K562 (cell line): ENCODE data around the gene ARHGEF3. TPM values are rescaled to one million over a fixed set of nuclear protein-coding genes. Genes with fewer than 3 reads are reported as not detected.

Experiments used
- ATAC-seq: fragments of 200-7000 bp; cut with Tn5 transposase; 3 replicates; pipeline ENCODE4 v1.9.1; 2020; ENCODE audit warnings: moderate library complexity
- BruUV-seq: library from RNA; stranded (reverse); fragments of 400-500 nt; replicated peaks from 2 replicates; lab custom pipeline; 2021; lab: Mats Ljungman, UMichigan
- CTCF ChIA-PET: fragments of 300-600 bp; formaldehyde crosslinking; extraction: SDS; loops from one replicate; lab custom pipeline; 2021; ENCODE audit warnings: low intra/inter-chr PET ratio; lab: Yijun Ruan, JAX
- POLR2A ChIA-PET: fragments of 300-600, 350-650 bp; sonication (Branson Sonifier 250); formaldehyde crosslinking; extraction: SDS; loops from one replicate; lab custom pipeline; 2021; ENCODE audit warnings: antibody characterized with exemption, inconsistent platforms; lab: Yijun Ruan, JAX
- DNase-seq, 4 experiments: peaks; one replicate each; pipeline versions ENCODE4 v3.0.0 to v3.0.0-alpha.2; 2011 to 2018; ENCODE audit warnings: low spot score in 3 of 4, mixed read lengths in 3 of 4; ENCODE audit errors: extremely low read depth in 1 of 4
- FAIRE-seq: peaks from 2 replicates; lab custom pipeline; 2011; peaks lifted over from hg19 to GRCh38; lab: Jason Lieb, UNC
- H2AFZ ChIP-seq: 2 replicates; pipeline ENCODE4 v1.6.0; 2011; ENCODE audit warnings: low read depth, low read length, control low read depth, inconsistent platforms
- H3K27ac ChIP-seq: fragments of 200-600 bp; 3 replicates; pipeline ENCODE4 v1.8.0; 2011; ENCODE audit warnings: low read depth, mild to moderate bottlenecking, control low read depth, inconsistent platforms, low read length, moderate library complexity, mixed read lengths; ENCODE audit errors: extremely low read depth
- H3K27me3 ChIP-seq, 2 experiments: fragments of 300-600 bp in 1 of 2; 2 replicates in 1 of 2; 3 replicates in 1 of 2; pipeline versions ENCODE4 v1.6.0 to v1.8.0; 2011; ENCODE audit warnings: inconsistent platforms in 2 of 2, low read length in 2 of 2, mild to moderate bottlenecking in 1 of 2, mixed read lengths in 1 of 2, moderate library complexity in 1 of 2; ENCODE audit not compliant: control insufficient read depth in 2 of 2, insufficient read depth in 2 of 2
- H3K36me3 ChIP-seq: fragments of 300-600 bp; 3 replicates; pipeline ENCODE4 v1.8.0; 2011; ENCODE audit warnings: mild to moderate bottlenecking, low read length, inconsistent platforms; ENCODE audit not compliant: control insufficient read depth, insufficient read depth
- H3K4me1 ChIP-seq, 2 experiments: fragments of 200-600 bp in 1 of 2; replicated peaks in 1 of 2; 2 replicates in 1 of 2; 3 replicates in 1 of 2; pipeline versions ENCODE4 v1.5.1 to v1.8.0; 2011; ENCODE audit warnings: inconsistent platforms in 2 of 2, low read length in 2 of 2, mild to moderate bottlenecking in 1 of 2, mixed read lengths in 1 of 2, moderate library complexity in 1 of 2; ENCODE audit not compliant: control insufficient read depth in 2 of 2, insufficient read depth in 2 of 2
- H3K4me2 ChIP-seq: 2 replicates; pipeline ENCODE4 v1.6.1; 2011; ENCODE audit warnings: low read length, control low read depth, inconsistent platforms, mixed read lengths; ENCODE audit not compliant: insufficient read depth
- H3K4me3 ChIP-seq: fragments of 200-600 bp; sonication (generic), shearing (Covaris generic); 2 replicates; pipeline ENCODE4 v1.5.1; 2016; ENCODE audit warnings: control low read depth, inconsistent platforms
- H3K79me2 ChIP-seq: fragments of 200-600 bp; 3 replicates; pipeline ENCODE4 v1.8.0; 2011; ENCODE audit warnings: low read length, inconsistent platforms; ENCODE audit not compliant: control insufficient read depth, insufficient read depth
- H3K9ac ChIP-seq, 2 experiments: 2 replicates each; pipeline versions ENCODE4 v1.6.0 to v1.6.1; 2011; ENCODE audit warnings: low read depth in 2 of 2, low read length in 2 of 2, control low read depth in 1 of 2, inconsistent platforms in 1 of 2, mild to moderate bottlenecking in 1 of 2, mixed read lengths in 1 of 2; ENCODE audit not compliant: insufficient read depth in 1 of 2
- H3K9me1 ChIP-seq: one replicate; pipeline ENCODE4 v1.6.0; 2011; ENCODE audit warnings: inconsistent platforms, mild to moderate bottlenecking, low read length, moderate library complexity; ENCODE audit not compliant: control insufficient read depth, insufficient read depth
- H3K9me3 ChIP-seq: replicated peaks from 2 replicates; pipeline ENCODE4 v1.5.1; 2011; ENCODE audit warnings: low read depth, low read length, inconsistent platforms; ENCODE audit not compliant: control insufficient read depth, insufficient read depth
- H4K20me1 ChIP-seq: replicated peaks from 2 replicates; pipeline ENCODE4 v1.6.1; 2011; ENCODE audit warnings: low read length, inconsistent platforms, mixed read lengths; ENCODE audit not compliant: control insufficient read depth, insufficient read depth
- CBFA2T2 ChIP-seq: fragments of 450-650 bp; conservative IDR thresholded peaks from 2 replicates; pipeline ENCODE4 v1.6.1; 2017; ENCODE audit warnings: mild to moderate bottlenecking
- DACH1 ChIP-seq: fragments of 450-650 bp; IDR thresholded peaks from 2 replicates; pipeline ENCODE4 v1.6.1; 2018; ENCODE audit not compliant: partially characterized antibody
- EWSR1 ChIP-seq: fragments of 450-650 bp; IDR thresholded peaks from 2 replicates; pipeline ENCODE4 v1.6.1; 2018; ENCODE audit warnings: borderline replicate concordance, mild to moderate bottlenecking, low read depth, moderate library complexity; ENCODE audit not compliant: partially characterized antibody
- FOXM1 ChIP-seq, 2 experiments: fragments of 450-650 bp in 1 of 2; sonication (generic) in 1 of 2; formaldehyde crosslinking in 1 of 2; IDR thresholded peaks; 2 replicates each; pipeline versions ENCODE4 v1.6.1 to v1.9.0; 2017 to 2022; ENCODE audit warnings: low read depth in 2 of 2, mild to moderate bottlenecking in 2 of 2, missing genetic modification reagents in 1 of 2, moderate library complexity in 1 of 2
- GMEB1 ChIP-seq: fragments of 250-450 bp; sonication (Bioruptor Pico); IDR thresholded peaks from 2 replicates; pipeline ENCODE4 v1.4.0; 2020; ENCODE audit warnings: mild to moderate bottlenecking
- MYC ChIP-seq, 2 experiments: fragments of 250-450 bp in 1 of 2; sonication (Bioruptor Pico) in 1 of 2; IDR thresholded peaks; 2 replicates each; pipeline versions ENCODE4 v1.5.1 to v1.6.1; 2012 to 2021; ENCODE audit warnings: low read depth in 2 of 2, borderline replicate concordance in 1 of 2, improper control_type of control experiment in 1 of 2, low read length in 1 of 2, mild to moderate bottlenecking in 1 of 2, moderate library complexity in 1 of 2
- PBX2 ChIP-seq, 2 experiments: IDR thresholded peaks in 1 of 2; conservative IDR thresholded peaks in 1 of 2; 2 replicates each; pipeline ENCODE4 v1.6.1; 2016; ENCODE audit warnings: low read depth in 2 of 2, mild to moderate bottlenecking in 1 of 2, missing compliant biosample characterization in 1 of 2, missing genetic modification characterization in 1 of 2, moderate library complexity in 1 of 2
- PHF21A ChIP-seq: fragments of 450-650 bp; IDR thresholded peaks from 2 replicates; pipeline ENCODE4 v1.6.1; 2017; ENCODE audit warnings: low read depth, borderline replicate concordance
- POLR2B ChIP-seq: fragments of 450-650 bp; IDR thresholded peaks from 2 replicates; pipeline ENCODE4 v1.6.1; 2018; ENCODE audit warnings: low read depth; ENCODE audit not compliant: partially characterized antibody
- RFX1 ChIP-seq: fragments of 450-650 bp; IDR thresholded peaks from 2 replicates; pipeline ENCODE4 v1.6.1; 2016; ENCODE audit warnings: mild to moderate bottlenecking, moderate library complexity
- THAP7 ChIP-seq: fragments of 250-450 bp; sonication (Bioruptor Pico); IDR thresholded peaks from 2 replicates; pipeline ENCODE4 v1.5.0; 2021
- YY1 ChIP-seq, 3 experiments: IDR thresholded peaks; 2 replicates each; pipeline ENCODE4 v1.6.1; 2011; ENCODE audit warnings: low read length in 2 of 3, mild to moderate bottlenecking in 2 of 3, moderate library complexity in 2 of 3, borderline replicate concordance in 1 of 3, control low read depth in 1 of 3, low read depth in 1 of 3; ENCODE audit not compliant: insufficient read depth in 3 of 3, insufficient replicate concordance in 2 of 3, control insufficient read depth in 1 of 3, insufficient read length in 1 of 3; ENCODE audit errors: extremely low read depth in 1 of 3
- ZNF431 ChIP-seq: sonication (generic); formaldehyde crosslinking; IDR thresholded peaks from 2 replicates; pipeline ENCODE4 v1.8.0; 2022; ENCODE audit warnings: mild to moderate bottlenecking, missing genetic modification reagents
- ZNF436 ChIP-seq: fragments of 250-450, 450-650 bp; sonication (Bioruptor Pico); formaldehyde crosslinking; IDR thresholded peaks from 2 replicates; pipeline ENCODE4 v1.7.0; 2020; ENCODE audit warnings: mild to moderate bottlenecking
- WGBS: fragments of 100-300 bp; shearing (Covaris generic); methylation state at CpG from one replicate; pipeline ENCODE4 v1.1.6; 2016; ENCODE audit warnings: low coverage, mixed read lengths; ENCODE audit not compliant: insufficient coverage; ENCODE audit errors: missing lambda C conversion rate; 5-methylcytosine and 5-hydroxymethylcytosine counted together
- in situ Hi-C: fragments of 300-500 bp; cut with MboI; formaldehyde crosslinking; loops from 4 replicates; pipeline ENCODE4 v1.15.0; 2018; ENCODE audit warnings: inconsistent platforms, mixed read lengths
- intact Hi-C: fragments of 100-400 bp; cut with micrococcal nuclease; formaldehyde crosslinking; loops from 2 replicates; pipeline ENCODE4 v1.14.2; 2022
- polyA plus RNA-seq, 8 experiments: library from polyadenylated mRNA; depleted of rRNA in 4 of 8; stranded (reverse) in 5 of 8; unstranded in 3 of 8; fragments of >200 nt; fragmentation: Nextera tagmentation in 2 of 8; fragmentation: Illumina TruSeq in 1 of 8; extraction: Ambion mirVana in 2 of 8; extraction: Trizol in 1 of 8; gene quantifications; 2 replicates each; pipeline versions ENCODE4 v1.2.1 to v1.2.3, GENCODE V29; 2011 to 2014; ENCODE audit warnings: inconsistent platforms in 1 of 8, missing spikeins in 1 of 8
- total RNA-seq, 7 experiments: library from RNA; depleted of rRNA in 6 of 7; stranded (reverse); fragments of >200 nt in 6 of 7; fragmentation: Illumina TruSeq in 2 of 7; extraction: Trizol in 2 of 7; gene quantifications; 2 replicates each; pipeline versions ENCODE4 v1.2.1 to v1.2.3, GENCODE V29; 2011 to 2021; ENCODE audit warnings: low replicate concordance in 1 of 7

The ARHGEF3 gene
- total and polyA plus RNA-seq, 9 of the 15 experiments (the other 6 are each of a cell fraction or from before 2014, with no cell fraction given) = 0.77 to 2.7 (median 1.4) TPM

- in situ Hi-C loops (no loop called here), intact Hi-C loops (loop anchor here (1.0 kb wide), 1 partner anchor 100 kb away; no protein-coding TSS in a partner anchor)
- ChIA-PET POLR2A (no interaction called here), CTCF (interaction anchor here (1.9 kb wide), 1 partner anchor 100 kb away, joined by 5 read pairs; no protein-coding TSS in a partner anchor)
- no peak overlapping the region for H2AFZ ChIP-seq
- whole genome bisulfite sequencing = 20% methylated on average over 1 of the region's 1 CpG
- H3K9ac ChIP-seq = no peak overlapping the region
- no peak overlapping the region for H3K4me3 ChIP-seq
- H3K4me2 ChIP-seq = no peak overlapping the region
- FAIRE-seq (no peak), ATAC-seq (no peak), DNase-seq (no peak)
- no peaks in the 10 kb centered on the region for H3K9me3 ChIP-seq
- H3K27me3 ChIP-seq = peaks cover 0 to 7% of the 10 kb centered on the region in 2 experiments; a peak in 2 of 5 replicates
- no TSS peak for BruUV-seq
- H3K36me3 ChIP-seq = no peaks in the 10 kb centered on the region
- no peaks in the 10 kb centered on the region for H3K79me2 ChIP-seq
- H3K27ac ChIP-seq = no peak overlapping the region
- peaks cover 0 to 10% of the 10 kb centered on the region in 2 experiments; a peak in 3 of 5 replicates for H3K4me1 ChIP-seq
- H3K9me1 ChIP-seq = no peaks in the 10 kb centered on the region
- peaks cover 4% of the 10 kb centered on the region; the same call in 1 of the 2 replicates for H4K20me1 ChIP-seq
- TF ChIP-seq ZNF431 (CRISPR knock-in tag) (no peak), PBX2 (CRISPR knock-in tag; IDR thresholded peaks at IDR 0.05; ENCODE audit: low read depth) (no peak), PBX2 (tag; conservative IDR thresholded peaks at IDR 0.05; ENCODE audit: low read depth) (no peak), THAP7 (CRISPR knock-in tag) (no peak), RFX1 (no peak), DACH1 (no peak), ZNF436 (CRISPR knock-in tag) (no peak), YY1 (IDR thresholded peaks at IDR 0.05; ENCODE audit: borderline replicate concordance in 1 of 3, control insufficient read depth in 1 of 3, extremely low read depth in 1 of 3, insufficient read depth in 3 of 3, insufficient read length in 1 of 3, insufficient replicate concordance in 2 of 3, low read depth in 1 of 3, low read length in 2 of 3) (no peak), EWSR1 (no peak), PHF21A (no peak), FOXM1 (IDR thresholded peaks at IDR 0.05; ENCODE audit: low read depth) (no peak), FOXM1 (CRISPR knock-in tag; IDR thresholded peaks at IDR 0.05; ENCODE audit: low read depth) (no peak), GMEB1 (CRISPR knock-in tag) (no peak), POLR2B (no peak), MYC (IDR thresholded peaks at IDR 0.05; ENCODE audit: low read depth, low read length) (no peak), MYC (CRISPR knock-in tag; IDR thresholded peaks at IDR 0.05; ENCODE audit: borderline replicate concordance, low read depth) (no peak), CBFA2T2 (no peak)
Observed at GRCh38 chr3:56802790-56803189, 1.0 kb upstream of the ARHGEF3 start.
